ENCODE data around the gene IDUA. TPM values are rescaled to one million over a fixed set of nuclear protein-coding genes. Genes with fewer than 3 reads are reported as not detected.

The IDUA gene
- total and polyA plus RNA-seq, 2 of the 4 experiments (the other 2 are of a cell fraction): 0.72 to 12.5 TPM

DNA sequence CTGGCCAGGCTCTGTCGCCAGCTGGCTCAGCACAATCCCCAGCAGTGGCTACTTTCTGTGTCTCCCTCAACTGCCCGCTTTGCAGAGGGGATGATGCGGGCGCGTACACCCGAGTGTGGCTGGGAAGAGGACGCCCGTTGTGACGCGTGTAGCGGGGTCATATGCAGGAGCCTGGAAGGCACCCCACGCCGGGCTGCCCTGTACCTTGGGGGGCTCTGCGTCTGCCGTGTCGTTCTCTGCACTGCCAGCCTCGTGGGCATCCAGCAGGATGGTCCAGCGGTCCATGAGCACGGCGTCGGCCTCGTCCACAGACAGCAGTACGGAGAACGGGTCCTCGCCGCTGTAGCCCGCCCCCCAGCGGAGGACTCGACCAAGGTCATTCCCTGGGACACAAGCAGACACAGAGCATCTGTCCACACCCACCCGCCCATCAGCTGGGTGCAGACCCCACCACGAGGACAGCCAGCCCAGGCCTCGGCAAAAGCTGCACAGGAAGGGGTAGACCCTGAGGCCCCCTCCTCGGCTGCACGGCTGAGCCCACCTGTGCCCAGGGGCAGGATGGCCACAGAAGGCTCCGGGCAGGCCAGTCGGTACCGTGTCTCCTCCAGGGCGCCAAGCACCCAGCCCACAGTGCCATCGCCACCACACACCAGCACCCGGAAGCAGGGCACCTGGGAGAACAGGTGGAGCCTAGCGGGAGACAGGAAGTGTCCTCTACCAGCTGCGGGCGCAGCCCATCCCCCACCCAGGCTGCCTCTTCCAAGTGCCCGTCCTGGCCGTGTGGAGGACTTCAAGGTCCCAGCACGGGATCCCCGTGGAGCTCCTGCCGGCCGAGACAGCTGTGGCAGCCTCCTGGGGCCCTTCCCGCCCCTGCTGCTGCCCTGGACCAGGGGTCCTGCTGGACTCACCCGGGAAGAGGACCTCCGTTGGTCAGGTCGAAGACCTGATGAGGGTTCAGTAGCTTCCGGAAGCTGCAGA lies 24.3 kb upstream of the IDUA start:
- Histone ChIP-seq H3K36me3 (ENCODE audit: control insufficient read depth, insufficient read depth, low read length) (peaks cover 66% of the 10 kb centered on the region), H2BK5ac (ENCODE audit: low read depth, low read length, poor library complexity, severe bottlenecking) (no peak overlapping the region), H2AFZ (replicated peaks; ENCODE audit: low read length, poor library complexity) (peak overlapping the region; percentile 43), H3K4me3 (ENCODE audit: insufficient read depth, low read depth, low read length) (no peak overlapping the region), H2BK15ac (ENCODE audit: low read depth, low read length) (no peak overlapping the region), H4K5ac (ENCODE audit: low read depth, low read length) (no peak overlapping the region), H4K91ac (ENCODE audit: insufficient read depth, low read depth, low read length) (no peak overlapping the region), H3K27ac (ENCODE audit: insufficient read depth, low read length) (no peak overlapping the region), H4K8ac (ENCODE audit: low read depth in 2 of 2, low read length in 2 of 2) (no peak overlapping the region), H3K14ac (replicated peaks; ENCODE audit: low read depth, low read length) (no peak overlapping the region), H3K4ac (ENCODE audit: low read depth, low read length) (no peak overlapping the region), H4K20me1 (ENCODE audit: insufficient read depth, low read length) (no peaks in the 10 kb centered on the region; the same call in 1 of the 2 replicates), H3K56ac (ENCODE audit: extremely low read depth, insufficient read depth, low read length) (no peak overlapping the region), H3K9me3 (ENCODE audit: control insufficient read depth, insufficient read depth, low read length) (no peaks in the 10 kb centered on the region), H3K27me3 (ENCODE audit: control insufficient read depth, insufficient read depth, low read length) (no peaks in the 10 kb centered on the region), H3K79me1 (ENCODE audit: low read depth in 1 of 2, low read length in 2 of 2) (no peaks in the 10 kb centered on the region), H3K9ac (ENCODE audit: low read depth, low read length) (no peak overlapping the region), H3K23ac (ENCODE audit: low read depth, low read length) (no peak overlapping the region), H2AK9ac (replicated peaks; ENCODE audit: low read depth, low read length, poor library complexity) (peak overlapping the region; percentile 42), H3K9me1 (ENCODE audit: insufficient read depth, low read length) (no peaks in the 10 kb centered on the region), H2BK20ac (ENCODE audit: low read depth, low read length) (no peak overlapping the region), H3K4me2 (ENCODE audit: low read depth, low read length) (no peak overlapping the region), H2BK120ac (ENCODE audit: low read depth, low read length) (no peak overlapping the region), H2AK5ac (ENCODE audit: low read depth, low read length) (no peak overlapping the region), H3K4me1 (ENCODE audit: control insufficient read depth, insufficient read depth, low read length) (no peaks in the 10 kb centered on the region), H3K18ac (ENCODE audit: low read depth, low read length) (no peak overlapping the region)
- POLR2A ChIA-PET (ENCODE audit: unreplicated experiment): no interaction called here
- dilution Hi-C loops (cut with HindIII; ENCODE audit: low sequenced_read_pairs, unreplicated experiment): no loop called here
- 97% methylated on average over 31 of the region's 54 CpGs; no CpG with 5 or more reads in 1 of the 2 experiments for WGBS, 2 experiments (ENCODE audit: extremely low coverage in 2 of 2, insufficient read length in 1 of 2)
- no TSS peak for BruUV-seq (replicated peaks)
- intact Hi-C loops (cut with micrococcal nuclease): no loop called here
- no peak for DNase-seq
- in situ Hi-C loops (cut with MboI; ENCODE audit: low sequenced_read_pairs): no loop called here
- CTCF ChIA-PET: no interaction called here
- ATAC-seq (ENCODE audit: low read depth): no peak
- TF ChIP-seq MXI1 (IDR thresholded peaks at IDR 0.05; ENCODE audit: borderline replicate concordance, low read depth, low read length) (no peak), ELK1 (IDR thresholded peaks at IDR 0.05; ENCODE audit: borderline replicate concordance, low read depth, low read length) (no peak), RFX5 (IDR thresholded peaks at IDR 0.05; ENCODE audit: low read depth, low read length) (no peak), SMC3 (IDR thresholded peaks at IDR 0.05; ENCODE audit: low read depth, low read length) (no peak), BHLHE40 (IDR thresholded peaks at IDR 0.05; ENCODE audit: low read depth, low read length) (no peak), RAD21 (IDR thresholded peaks at IDR 0.05; ENCODE audit: low read length) (no peak), FOS (IDR thresholded peaks at IDR 0.05; ENCODE audit: low read depth, low read length) (no peak)
- TF ChIP-seq, protein P1, sequence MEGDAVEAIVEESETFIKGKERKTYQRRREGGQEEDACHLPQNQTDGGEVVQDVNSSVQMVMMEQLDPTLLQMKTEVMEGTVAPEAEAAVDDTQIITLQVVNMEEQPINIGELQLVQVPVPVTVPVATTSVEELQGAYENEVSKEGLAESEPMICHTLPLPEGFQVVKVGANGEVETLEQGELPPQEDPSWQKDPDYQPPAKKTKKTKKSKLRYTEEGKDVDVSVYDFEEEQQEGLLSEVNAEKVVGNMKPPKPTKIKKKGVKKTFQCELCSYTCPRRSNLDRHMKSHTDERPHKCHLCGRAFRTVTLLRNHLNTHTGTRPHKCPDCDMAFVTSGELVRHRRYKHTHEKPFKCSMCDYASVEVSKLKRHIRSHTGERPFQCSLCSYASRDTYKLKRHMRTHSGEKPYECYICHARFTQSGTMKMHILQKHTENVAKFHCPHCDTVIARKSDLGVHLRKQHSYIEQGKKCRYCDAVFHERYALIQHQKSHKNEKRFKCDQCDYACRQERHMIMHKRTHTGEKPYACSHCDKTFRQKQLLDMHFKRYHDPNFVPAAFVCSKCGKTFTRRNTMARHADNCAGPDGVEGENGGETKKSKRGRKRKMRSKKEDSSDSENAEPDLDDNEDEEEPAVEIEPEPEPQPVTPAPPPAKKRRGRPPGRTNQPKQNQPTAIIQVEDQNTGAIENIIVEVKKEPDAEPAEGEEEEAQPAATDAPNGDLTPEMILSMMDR (conservative IDR thresholded peaks at IDR 0.05; ENCODE audit: low read depth, low read length): no peak
